ENCODE data around the gene RPSA. TPM values are rescaled to one million over a fixed set of nuclear protein-coding genes. Genes with fewer than 3 reads are reported as not detected.
A peak's percentile ranks its signal among the peaks of the same experiment; 100 is the strongest.

Gene RPSA
- total and polyA plus RNA-seq, 9 of the 15 experiments (the other 6 are each of a cell fraction or from before 2014, with no cell fraction given), result 2,290 to 4,272 (median 2,730) TPM

GRCh38 chr3:39361252-39361927 is 45.1 kb upstream of the RPSA start (continued):
- no peak for TF ChIP-seq CHD7 (IDR thresholded peaks at IDR 0.05; ENCODE audit: low read depth, low read length)
- no peak for TF ChIP-seq SLC30A9 (CRISPR knock-in tag; IDR thresholded peaks at IDR 0.05)
- TF ChIP-seq ZNF444 (CRISPR knock-in tag; IDR thresholded peaks at IDR 0.05), result peak; percentile 13; the same call in 1 of the 2 replicates
- TF ChIP-seq ZNF584 (CRISPR knock-in tag; IDR thresholded peaks at IDR 0.05; ENCODE audit: low read depth), result 0 out of 2 replicates have a peak, but pooled peaks have one; percentile 2
- 0 out of 2 replicates have a peak, but pooled peaks have one; percentile 74 for TF ChIP-seq ZNF75A (CRISPR knock-in tag; IDR thresholded peaks at IDR 0.05)
- TF ChIP-seq FOXO4 (CRISPR knock-in tag; IDR thresholded peaks at IDR 0.05), result 0 out of 2 replicates have a peak, but pooled peaks have one; percentile 48
- 0 out of 2 replicates have a peak, but pooled peaks have one; percentile 4 for TF ChIP-seq VEZF1 (CRISPR knock-in tag; IDR thresholded peaks at IDR 0.05)
- TF ChIP-seq MLX (CRISPR knock-in tag; conservative IDR thresholded peaks at IDR 0.05), result no peak
- peak; percentile 53 for TF ChIP-seq GABPA (tag; conservative IDR thresholded peaks at IDR 0.05; ENCODE audit: low read depth)
